ENCODE data around the gene MPST.
A peak's percentile ranks its signal among the peaks of the same experiment; 100 is the strongest.
"Not testable (repeated sequence)": the region's sequence is repeated elsewhere in the genome, so short reads cannot be mapped to it uniquely, and the experiment has no call there.

Gene MPST

GRCh38 chr22:36988075-36988832 is 31.3 kb upstream of the MPST start:
- TF ChIP-seq CTCF (IDR thresholded peaks at IDR 0.05; ENCODE audit: low read depth, low read length): no peak
- no peak for DNase-seq
- Histone ChIP-seq H3K27me3 (peaks cover 18% of the 10 kb centered on the region), H3K4me1 (no peaks in the 10 kb centered on the region), H3K9me3 (peaks cover 5% of the 10 kb centered on the region; the same call in 1 of the 2 replicates), H3K36me3 (no peaks in the 10 kb centered on the region), H3K4me3 (ENCODE audit: low read depth, low read length) (no peak overlapping the region)

GRCh38 chr22:36989012-36989411 is 30.5 kb upstream of the MPST start:
- not testable (repeated sequence) for H3K4me1 ChIP-seq; DNase-seq; H3K4me3 ChIP-seq (ENCODE audit: low read depth, low read length); H3K36me3 ChIP-seq; H3K9me3 ChIP-seq
- H3K27me3 ChIP-seq: peaks cover 18% of the 10 kb centered on the region

GRCh38 chr22:36990457-36990856 is 29.1 kb upstream of the MPST start:
- Histone ChIP-seq H3K4me3 (ENCODE audit: low read depth, low read length) (no peak overlapping the region), H3K27me3 (peaks cover 18% of the 10 kb centered on the region)
- TF ChIP-seq CTCF (IDR thresholded peaks at IDR 0.05; ENCODE audit: low read depth, low read length): no peak

GRCh38 chr22:36991206-36991605 is 28.3 kb upstream of the MPST start:
- DNase-seq: no peak
- peaks cover 18% of the 10 kb centered on the region for H3K27me3 ChIP-seq
- no peaks in the 10 kb centered on the region for H3K4me1 ChIP-seq
- TF ChIP-seq CTCF (IDR thresholded peaks at IDR 0.05; ENCODE audit: low read depth, low read length): peak; percentile 9; the same call in 1 of the 2 replicates
- H3K4me3 ChIP-seq (ENCODE audit: low read depth, low read length): no peak overlapping the region
- H3K9me3 ChIP-seq: peaks cover 2% of the 10 kb centered on the region; the same call in 1 of the 2 replicates
- H3K36me3 ChIP-seq: no peaks in the 10 kb centered on the region

More at GRCh38 chr22:36990457-36990856, 29.1 kb upstream of the MPST start:
- H3K9me3 ChIP-seq: peaks cover 5% of the 10 kb centered on the region; the same call in 1 of the 2 replicates
- H3K4me1 ChIP-seq: no peaks in the 10 kb centered on the region
- H3K36me3 ChIP-seq: no peaks in the 10 kb centered on the region
- peak; percentile 41 for DNase-seq

- DNase-seq: no peak
- no peak for TF ChIP-seq CTCF (IDR thresholded peaks at IDR 0.05; ENCODE audit: low read depth, low read length)
- Histone ChIP-seq H3K9me3 (no peaks in the 10 kb centered on the region), H3K4me3 (ENCODE audit: low read depth, low read length) (no peak overlapping the region), H3K27me3 (peaks cover 3% of the 10 kb centered on the region; the same call in 1 of the 2 replicates), H3K36me3 (no peaks in the 10 kb centered on the region), H3K4me1 (no peaks in the 10 kb centered on the region)
Measured at GRCh38 chr22:36997746-36998145, 21.8 kb upstream of the MPST start.

GRCh38 chr22:36998620-36999351 is 20.8 kb upstream of the MPST start:
- peak; percentile 31 for TF ChIP-seq CTCF (IDR thresholded peaks at IDR 0.05; ENCODE audit: low read depth, low read length)
- no peaks in the 10 kb centered on the region for H3K4me1 ChIP-seq
- no peaks in the 10 kb centered on the region for H3K9me3 ChIP-seq
- no peaks in the 10 kb centered on the region for H3K36me3 ChIP-seq
- no peak overlapping the region for H3K4me3 ChIP-seq (ENCODE audit: low read depth, low read length)
- no peaks in the 10 kb centered on the region for H3K27me3 ChIP-seq
- DNase-seq: no peak
